ENCODE results near the gene IL36RN.

- TF ChIP-seq POLR2A (IDR thresholded peaks at IDR 0.05) (no peak), CTCF (IDR thresholded peaks at IDR 0.05) (no peak)
Measured at GRCh38 chr2:113069676-113070605, 10.9 kb downstream of the IL36RN start.
